Amniotic stem cell (primary cell): Measurements from ENCODE around the gene FBXL7.

ENCODE experiments used
- DNase-seq: peaks from one replicate; lab custom pipeline; 2025; lab: John Stamatoyannopoulos, UW

FBXL7 gene

DNA sequence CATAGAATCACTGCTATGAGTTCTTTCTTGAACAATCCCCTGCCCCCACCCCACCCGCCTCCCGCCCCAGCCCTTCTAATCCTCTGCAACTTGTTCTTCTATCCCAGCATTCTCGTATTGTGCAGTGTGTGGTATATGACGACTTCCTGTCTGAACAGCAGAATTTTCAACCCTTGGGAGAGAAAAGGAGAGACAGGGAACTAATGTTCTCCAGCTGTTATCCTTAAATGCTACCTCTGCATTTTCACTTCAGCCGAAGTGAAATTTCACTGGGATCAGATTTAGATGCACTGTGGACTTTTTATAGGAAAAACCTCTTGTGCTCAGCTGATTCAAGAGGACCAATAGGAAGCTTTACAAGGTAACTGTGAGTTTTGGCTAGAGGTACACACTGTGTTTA lies 2.2 kb downstream of the FBXL7 start:
- no peak for DNase-seq

DNA sequence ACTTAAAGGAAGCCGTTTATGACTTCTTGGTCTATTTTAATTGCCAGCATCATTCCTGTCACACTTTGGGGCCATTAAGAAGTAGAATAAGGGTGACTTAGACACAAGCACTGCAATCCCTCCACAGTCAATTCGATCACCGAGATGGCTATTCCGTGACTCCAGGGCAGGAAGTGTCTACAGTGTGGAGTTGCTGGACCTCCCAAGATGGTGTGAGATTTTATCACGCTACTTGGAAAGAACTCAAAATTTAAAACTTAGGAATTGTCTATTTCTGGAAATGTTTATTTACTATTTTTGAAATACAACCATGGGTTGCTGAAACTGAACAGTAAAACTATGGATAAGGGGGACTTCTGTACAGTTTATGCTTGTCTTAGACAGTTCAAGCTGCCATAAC lies 6.2 kb downstream of the FBXL7 start:
- no peak for DNase-seq

DNA sequence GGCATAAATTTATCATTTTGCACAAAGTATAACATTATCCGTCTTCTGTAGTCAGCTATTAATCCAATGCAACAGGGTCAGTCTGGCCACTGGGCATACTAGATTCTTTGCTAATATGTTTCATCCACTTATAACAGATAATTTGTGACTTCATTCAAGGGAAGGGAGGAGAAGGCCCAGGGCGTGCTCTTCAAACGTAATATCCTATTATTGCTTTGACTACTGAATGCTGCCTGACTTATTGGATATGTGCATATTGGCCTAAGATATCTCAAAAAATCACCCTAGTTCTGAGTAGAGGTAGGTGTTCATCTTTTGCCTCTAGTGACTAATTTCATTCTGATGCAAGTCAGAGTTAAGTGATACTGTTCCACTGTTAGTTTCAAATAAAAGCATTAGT lies 6.9 kb downstream of the FBXL7 start:
- DNase-seq: no peak

DNA sequence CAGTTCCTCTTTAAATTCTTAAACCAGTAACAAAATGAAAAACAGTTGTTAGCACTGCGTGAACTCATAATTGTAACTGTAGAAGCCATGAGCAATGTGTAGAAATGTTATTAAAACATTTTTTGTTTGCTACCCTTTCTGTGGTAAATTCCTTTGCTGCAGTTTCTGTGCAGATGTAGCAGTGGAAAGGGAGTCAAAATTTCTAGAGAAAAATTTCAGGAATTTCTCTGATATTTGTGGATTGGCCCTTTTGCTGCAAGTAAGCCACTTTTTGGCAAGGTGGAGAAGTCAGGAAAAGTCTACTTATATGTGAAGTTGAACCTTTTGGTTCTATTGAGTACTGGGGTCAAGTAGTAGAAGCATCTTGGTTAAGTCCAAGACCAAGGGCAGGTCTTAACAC lies 10.1 kb downstream of the FBXL7 start:
- DNase-seq: peak; percentile 6

DNA sequence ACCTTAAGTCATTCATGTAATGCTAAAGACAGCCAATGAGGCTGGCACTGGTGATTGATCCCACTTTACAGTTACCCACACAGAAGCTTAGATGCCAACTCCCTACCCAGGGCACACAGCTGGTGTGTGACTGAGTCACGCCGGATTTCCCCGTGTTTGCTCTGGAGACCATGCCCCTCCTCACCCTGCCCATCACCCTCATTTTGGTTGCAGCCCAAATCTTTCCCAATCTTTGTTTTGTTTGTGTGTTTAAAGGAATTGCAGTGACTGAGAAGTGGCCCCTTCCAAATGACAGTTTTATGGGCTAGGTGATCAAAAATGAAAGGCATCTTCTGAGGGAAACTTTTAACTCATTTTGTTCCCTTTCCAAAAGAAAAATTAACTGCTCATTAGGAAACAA lies 10.9 kb downstream of the FBXL7 start:
- DNase-seq: peak; percentile 16

DNA sequence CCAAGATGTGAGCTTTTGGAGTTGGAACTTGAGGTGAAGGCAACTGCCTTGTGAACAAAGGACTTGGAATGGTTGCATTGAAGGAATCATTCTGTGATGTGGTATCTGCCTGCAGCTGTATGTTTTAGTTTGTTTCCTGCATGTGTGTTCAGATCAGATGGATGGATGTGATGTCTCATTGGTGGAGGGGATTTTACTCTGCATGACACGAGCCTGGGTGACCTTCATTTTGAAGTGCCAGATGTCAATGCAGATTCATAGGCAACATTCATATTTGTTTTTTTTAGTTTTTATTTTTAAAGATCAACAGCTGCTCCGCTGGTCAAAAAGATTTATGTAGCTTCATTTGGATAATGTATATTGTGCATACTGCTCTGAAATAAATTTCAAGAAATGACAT lies 13.5 kb downstream of the FBXL7 start:
- DNase-seq: no peak

DNA sequence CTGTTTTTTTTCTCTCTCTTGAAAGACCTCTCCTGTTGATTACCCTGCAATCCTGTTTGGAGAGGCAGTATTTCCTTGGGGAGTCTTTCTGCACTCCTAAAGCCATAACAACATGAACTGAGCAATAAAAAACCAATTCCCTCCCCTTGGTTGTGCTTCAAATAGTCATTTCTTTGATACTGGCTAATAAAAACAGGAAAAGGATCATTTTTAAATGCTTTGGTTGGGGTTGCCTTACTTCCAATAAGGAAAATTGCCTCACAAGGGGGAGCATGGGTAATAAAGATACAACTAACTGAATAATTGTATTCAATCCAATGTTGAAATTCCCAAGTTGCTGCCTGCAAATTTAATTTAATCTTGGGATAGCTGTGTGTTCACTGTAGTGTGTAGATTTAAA lies 13.9 kb downstream of the FBXL7 start:
- no peak for DNase-seq

DNA sequence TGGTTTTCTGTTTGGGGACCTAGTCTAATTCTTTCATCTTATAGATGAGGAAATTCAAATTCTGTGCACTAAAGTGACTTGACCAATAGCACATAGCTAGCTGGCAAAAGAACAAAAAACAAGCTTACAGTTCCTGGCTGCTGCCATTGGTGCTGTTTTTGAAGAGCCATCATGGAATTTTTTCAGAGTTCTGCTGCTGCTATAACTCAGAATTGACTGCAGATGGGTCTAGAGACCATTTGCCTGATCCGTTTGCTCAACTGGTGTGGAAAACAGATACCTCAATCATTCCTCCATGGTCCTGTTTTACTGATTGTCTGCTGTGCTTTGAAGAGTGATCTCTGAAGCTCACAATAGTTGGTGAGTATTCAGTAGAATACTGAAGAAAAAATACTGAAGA lies 15.2 kb downstream of the FBXL7 start:
- no peak for DNase-seq

DNA sequence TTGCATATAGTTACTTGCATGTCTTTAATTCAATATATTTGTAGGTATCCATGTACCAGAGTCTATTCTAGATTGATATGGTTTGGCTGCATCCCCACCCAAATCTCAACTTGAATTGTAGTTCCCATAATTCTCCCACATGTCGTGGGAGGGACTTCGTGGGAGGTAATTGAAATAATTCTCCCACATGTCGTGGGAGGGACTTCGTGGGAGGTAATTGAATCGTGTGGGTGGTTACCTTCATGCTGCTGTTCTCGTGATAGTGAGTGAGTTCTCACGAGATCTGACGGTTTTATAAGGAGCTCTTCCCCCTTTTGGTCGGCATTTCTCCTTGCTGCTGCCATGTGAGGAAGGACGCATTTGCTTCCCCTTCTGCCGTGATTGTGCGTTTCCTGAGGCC lies 16.5 kb downstream of the FBXL7 start:
- DNase-seq: no peak

DNA sequence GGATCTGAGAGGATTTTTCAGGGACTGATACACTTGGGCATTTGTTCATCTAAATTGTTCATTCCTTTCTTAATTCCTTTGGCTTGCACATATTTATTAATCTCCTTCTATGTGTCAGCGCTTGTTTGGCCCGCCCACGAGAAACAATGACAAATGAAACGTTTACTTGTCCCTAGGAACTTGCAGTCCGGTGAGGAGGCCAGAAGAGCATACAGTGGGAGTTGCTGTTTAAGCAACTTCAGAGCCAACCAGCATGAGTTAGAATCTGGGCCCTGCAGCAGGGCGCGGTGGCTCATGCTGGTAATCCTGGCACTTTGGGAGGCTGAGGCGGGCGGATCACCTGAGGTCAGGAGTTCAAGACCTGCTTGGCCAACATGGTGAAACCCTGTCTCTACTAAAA lies 18.8 kb downstream of the FBXL7 start:
- no peak for DNase-seq

DNA sequence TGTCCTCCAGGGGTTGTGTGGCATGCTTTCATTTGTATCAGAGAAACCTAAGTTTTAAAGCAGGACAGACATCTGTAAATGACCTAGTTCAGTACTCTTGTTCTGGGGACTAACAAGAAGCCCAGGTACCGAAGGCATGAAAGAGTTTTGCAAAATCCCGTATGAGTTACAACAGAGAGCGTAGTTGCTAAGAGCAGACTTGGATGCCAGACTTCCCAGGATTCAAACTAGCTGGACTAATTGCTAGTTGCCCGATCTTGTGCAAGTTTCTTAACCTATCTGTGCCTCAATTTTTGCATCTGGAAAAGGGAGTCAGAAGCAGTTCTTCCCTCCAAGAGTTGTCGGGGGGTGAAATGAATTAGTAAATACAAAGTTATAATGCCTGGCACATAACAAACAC lies 20.9 kb downstream of the FBXL7 start:
- no peak for DNase-seq

DNA sequence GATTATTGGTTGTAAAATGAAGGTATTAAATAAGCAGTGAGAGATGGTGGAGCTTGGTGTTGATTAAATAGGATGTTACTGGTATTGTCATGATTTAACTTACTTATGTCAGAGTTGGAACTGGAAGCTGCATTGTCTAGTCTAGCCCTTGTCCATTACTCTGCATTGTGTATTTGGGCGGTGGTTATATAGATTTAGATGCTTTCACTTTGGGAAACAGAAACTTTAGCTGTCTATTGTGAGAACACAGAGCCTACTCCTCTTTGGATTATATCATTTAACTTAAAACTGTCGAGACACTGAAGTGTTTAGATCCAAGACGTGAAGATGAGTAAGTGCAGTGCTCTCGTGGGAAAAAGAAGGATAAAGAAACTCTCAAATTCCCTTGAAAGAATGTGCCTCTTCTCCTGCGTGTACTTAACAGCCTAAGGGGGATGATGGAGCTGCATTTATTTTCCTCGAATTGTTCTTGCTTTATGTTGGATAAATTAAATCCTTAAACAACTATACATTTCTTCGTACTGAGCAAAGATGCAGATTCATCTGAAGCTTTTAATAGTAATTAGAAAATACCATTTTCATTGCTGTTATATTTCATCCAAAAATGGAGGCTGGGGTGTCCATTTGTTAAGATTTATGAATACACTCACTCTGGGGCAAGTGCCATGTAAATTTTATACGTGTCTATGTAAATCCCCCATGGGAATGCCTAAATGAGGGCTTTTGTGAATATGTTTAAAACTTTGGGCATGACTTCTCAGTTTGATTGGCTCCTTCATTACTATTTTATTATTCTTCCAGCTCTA lies 21.6 kb downstream of the FBXL7 start:
- no peak for DNase-seq

DNA sequence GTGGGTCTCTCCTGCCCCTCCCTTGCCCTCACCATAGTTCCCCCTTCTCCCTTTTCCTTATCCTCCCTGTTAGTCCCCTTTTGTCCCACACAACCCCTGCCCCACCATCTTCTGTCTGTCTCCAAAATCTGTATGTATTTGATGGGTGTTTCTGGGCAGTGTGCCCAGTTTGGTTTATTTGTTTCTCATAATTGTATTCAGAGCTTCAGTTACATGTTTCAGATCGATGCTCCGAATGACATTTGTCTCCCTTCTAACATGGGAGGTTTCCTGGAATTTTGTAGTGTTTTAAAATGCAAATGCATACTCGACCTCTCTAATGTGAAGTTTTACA lies 22.2 kb downstream of the FBXL7 start:
- DNase-seq: no peak

DNA sequence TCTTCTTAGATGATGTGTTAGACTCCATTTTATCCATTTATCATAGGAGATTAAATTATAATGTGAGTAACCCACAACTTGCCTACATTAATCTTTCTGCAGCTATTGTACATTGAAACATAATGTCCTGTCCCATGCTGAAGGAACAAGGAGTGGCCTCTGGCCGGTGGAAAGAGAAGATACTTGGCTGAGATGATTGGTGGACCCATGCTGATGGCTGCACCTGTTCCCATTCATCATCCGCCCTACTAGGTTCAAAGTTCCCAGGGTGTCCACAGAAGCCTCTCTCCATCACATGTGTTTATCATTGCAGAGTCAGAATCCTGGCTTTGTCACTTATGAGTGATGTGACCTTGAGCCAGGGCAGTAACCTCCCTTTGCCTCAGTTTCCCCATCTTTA lies 24.7 kb downstream of the FBXL7 start:
- no peak for DNase-seq

DNA sequence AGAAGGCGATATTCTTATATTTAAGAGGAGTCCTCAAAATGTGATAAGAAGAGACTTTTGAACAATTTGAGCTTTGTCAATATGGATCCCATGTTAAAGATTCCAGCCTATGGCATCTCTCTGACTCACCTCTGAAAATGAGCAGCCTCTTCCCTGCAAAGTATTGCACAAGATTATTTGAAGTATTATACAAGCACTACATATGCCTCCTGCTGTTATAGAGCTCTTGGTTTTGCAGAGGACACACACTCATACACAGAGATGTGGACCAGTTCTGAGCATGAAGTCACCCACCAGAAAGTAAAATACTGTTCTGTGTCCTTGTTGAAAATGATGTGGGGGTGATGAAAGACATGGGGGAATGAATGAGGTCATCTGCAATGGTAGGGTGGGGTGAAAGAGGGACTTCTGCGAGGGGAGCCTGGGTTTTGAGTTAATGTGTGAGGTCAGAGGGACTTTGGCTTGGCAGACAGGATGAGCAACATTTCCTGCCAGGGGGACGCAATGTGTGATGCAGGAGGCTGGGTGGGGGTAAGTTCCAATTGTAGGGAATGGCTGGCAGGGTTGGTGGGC lies 25.8 kb downstream of the FBXL7 start:
- no peak for DNase-seq

DNA sequence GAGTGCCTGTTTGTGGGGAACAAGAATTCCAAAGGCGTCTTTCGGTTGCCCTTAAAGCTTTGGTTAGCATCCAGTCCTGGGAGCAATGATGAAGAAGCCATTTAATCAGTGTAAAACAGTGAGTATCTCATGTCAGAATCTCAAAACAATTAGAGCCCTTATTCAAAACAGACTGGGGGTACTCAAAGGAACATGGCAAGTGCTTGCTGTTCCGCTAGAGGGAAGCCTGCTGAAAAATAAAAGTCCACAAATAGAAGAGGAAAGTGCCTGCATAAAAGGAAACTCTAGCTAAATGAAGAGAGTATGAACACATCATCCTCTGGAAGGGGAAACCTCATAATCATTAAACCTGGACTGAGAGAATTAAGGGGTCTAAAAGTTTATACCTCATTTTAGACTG lies 26.4 kb downstream of the FBXL7 start:
- no peak for DNase-seq

DNA sequence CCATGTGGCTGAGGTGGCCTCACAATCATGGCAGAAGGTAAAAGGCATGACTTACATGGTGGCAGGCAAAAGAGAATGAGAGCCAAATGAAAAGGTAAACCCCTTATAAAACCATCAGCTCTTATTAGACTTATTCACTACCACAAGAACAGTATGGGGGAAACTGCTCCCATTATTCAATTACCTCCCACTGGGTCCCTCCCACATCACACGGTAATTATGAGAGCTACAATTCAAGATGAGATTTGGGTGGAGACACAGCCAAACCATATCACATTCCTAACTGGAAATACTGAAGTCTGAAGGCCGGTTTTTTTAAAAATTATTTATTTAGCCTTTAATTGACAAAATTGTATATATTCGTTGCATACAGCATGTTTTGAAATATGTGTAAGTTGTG lies 28.5 kb downstream of the FBXL7 start:
- no peak for DNase-seq

DNA sequence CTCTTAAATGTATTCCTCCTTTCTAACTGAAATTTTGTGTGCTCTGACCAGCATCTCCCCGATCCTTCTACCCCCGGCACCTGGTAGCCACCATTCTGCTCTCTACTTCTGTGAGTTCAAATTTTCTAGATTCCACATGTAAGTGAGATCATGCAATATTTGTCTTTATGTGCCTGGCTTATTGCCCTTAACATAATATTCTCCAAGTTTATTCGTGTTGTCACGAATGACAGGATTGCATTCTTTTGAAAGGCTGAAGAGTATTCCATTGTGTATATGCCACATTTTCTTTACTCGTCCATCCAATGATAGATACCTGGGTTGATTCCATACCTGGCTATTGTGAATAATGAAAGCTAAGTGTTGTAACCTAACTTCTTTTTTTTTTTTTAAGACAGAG lies 29.0 kb downstream of the FBXL7 start:
- DNase-seq: no peak

DNA sequence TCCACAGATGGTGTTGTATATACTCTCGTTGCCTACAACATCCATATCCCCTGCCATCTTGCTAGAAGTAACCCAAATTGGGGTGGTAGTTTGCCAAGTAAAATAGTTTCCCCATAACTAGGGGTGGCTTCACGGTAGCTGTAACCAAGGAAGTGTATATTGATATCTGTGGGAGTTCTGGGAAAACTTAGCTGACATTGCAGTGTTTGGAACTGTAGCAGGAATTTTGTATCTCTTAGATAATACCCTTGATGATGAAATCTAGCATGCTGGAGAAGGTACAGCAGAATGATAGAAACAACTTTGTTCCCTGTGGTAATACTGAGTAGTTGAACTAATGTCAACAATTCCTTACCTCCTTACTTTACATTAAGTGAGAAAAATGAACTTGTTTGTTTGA lies 29.8 kb downstream of the FBXL7 start:
- no peak for DNase-seq

DNA sequence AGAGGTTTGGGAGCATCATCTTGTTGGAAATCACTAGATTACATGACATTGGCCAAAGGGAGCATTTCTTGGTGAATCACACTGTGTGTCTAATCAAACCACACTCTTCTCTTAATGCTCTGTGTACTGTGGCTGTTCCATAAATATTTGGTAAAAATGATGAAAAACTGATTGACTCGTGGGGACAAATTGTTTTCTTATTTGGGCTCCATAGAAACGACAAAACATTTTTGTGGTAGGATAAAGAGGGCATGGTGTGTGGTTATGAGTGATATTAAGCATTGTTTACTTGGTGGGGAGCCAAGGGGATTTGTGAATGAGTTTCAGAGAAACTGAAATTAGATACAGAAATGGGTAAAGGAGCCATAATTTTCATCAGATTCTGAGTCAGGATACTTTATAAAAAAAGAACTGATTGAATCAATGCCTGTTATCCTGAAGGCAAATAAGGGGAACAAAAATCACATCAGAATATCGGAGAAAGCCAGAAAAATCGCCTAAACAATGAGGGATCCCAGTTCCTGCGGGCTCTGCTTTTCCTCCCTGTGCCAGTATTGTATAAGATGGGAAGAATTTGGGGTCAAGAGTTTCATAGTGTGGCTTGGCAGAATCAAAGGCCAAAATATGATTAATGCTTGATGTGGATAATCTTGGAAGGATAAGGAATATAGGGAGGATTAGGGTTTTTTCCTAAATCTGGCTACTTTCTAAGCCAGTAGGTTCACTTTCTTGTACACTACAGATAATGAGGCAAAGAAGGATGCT lies 33.3 kb downstream of the FBXL7 start:
- peak; percentile 3 for DNase-seq

DNA sequence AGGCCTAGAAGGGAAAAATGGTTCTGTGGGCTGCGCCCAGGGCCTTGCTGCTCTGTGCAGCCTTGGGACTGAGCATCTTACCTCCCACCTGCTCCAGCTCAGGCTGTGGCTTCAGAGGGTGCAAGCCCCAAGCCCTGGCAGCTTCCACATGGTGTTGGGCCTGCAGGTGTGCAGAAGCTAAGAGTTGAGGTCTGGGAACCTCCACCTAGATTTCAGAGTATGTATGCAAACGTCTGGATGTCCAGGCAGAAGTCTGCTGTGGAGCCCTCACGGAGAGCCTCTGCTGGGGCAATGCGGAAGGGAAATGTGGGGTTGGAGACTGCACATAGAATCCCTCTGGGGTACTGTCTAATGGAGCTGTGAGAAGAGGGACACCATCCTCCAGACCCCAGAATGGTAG lies 36.0 kb downstream of the FBXL7 start:
- no peak for DNase-seq

DNA sequence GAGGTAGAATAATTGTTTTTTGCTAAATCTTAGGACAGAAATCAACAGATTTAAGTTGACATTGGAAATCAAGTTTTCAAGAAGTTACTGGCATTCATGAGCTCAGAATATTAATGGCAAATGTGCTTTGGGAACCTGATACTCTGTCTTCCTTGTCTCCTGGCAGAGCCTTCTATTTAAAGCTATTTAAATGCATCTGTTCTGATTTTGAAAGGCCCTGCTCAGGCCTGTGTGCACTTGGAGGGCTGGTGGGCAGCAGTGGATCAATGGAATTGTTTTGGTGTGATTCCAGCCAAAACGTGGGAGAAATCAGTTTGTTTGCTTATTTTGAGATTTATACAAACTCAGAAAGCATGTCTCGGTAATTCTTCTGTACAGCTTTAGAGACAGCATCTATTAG lies 38.5 kb downstream of the FBXL7 start:
- no peak for DNase-seq

DNA sequence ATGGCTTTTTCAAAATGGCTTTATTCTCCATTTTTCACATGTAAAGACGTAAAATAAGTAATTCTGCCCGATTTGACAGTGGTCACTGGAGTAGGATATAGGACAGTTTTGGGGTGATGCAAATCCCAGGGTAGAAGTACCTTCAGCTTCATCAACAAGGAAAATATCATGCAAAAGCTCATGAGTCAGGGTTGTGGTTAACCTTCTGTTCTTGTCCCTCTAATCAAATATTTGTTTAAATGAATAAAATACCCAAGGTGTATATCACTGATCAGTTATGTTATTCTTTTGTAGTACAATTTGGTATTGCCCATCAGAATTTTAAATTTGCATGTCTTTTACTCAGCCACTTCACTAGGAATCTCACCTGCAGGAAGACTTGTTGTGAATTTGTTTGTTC lies 40.0 kb downstream of the FBXL7 start:
- DNase-seq: no peak

DNA sequence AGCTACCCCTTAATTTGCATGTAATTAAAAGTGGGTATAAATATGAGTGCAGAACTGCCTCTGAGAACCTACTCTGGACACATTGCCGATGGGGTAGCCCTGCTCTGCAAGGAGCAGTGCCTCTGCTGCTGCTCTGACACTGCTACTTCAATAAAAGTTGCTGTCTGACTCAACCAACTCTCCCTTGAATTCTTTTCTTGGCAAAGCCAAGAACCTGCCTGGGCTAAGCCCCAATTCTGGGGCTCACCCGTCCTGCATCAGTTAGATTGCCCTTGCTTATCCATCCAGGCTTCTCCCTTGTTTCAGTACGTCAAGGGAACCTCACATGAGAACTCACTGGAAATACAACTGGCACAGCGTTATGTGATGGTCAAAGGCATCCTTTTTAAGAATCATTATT lies 44.1 kb downstream of the FBXL7 start:
- no peak for DNase-seq
